ENCODE measurements around the gene RPS24.

RPS24 gene

GRCh38 chr10:78045237-78045636 is 11.6 kb downstream of the RPS24 start:
- Histone ChIP-seq H3K27me3 (ENCODE audit: control insufficient read depth in 1 of 2, insufficient read depth in 1 of 2, low read length in 2 of 2) (no peaks in the 10 kb centered on the region), H2AFZ (ENCODE audit: low read depth, low read length) (no peak overlapping the region), H2BK5ac (ENCODE audit: low read depth, low read length, poor library complexity, severe bottlenecking) (no peak overlapping the region), H3K9ac (ENCODE audit: low read length) (no peak overlapping the region), H3K4me3 (ENCODE audit: insufficient read depth in 1 of 2, low read depth in 1 of 2, low read length in 2 of 2) (no peak overlapping the region), H4K91ac (ENCODE audit: low read length) (no peak overlapping the region), H3K27ac (ENCODE audit: low read length, poor library complexity, severe bottlenecking) (no peak overlapping the region), H3K18ac (ENCODE audit: low read depth in 1 of 2, low read length in 2 of 2) (no peak overlapping the region), H3K36me3 (ENCODE audit: control insufficient read depth in 1 of 2, insufficient read depth in 2 of 2, low read depth in 1 of 2, low read length in 2 of 2) (peaks cover 34 to 36% of the 10 kb centered on the region in 2 experiments), H4K8ac (ENCODE audit: low read length) (no peak overlapping the region), H3K23ac (ENCODE audit: low read length in 2 of 2) (no peak overlapping the region), H2BK120ac (ENCODE audit: low read depth, low read length) (no peak overlapping the region), H3K4me2 (ENCODE audit: low read length, poor library complexity, severe bottlenecking) (no peak overlapping the region), H3K79me1 (replicated peaks; ENCODE audit: low read length, poor library complexity, severe bottlenecking) (peaks cover 8% of the 10 kb centered on the region), H3K14ac (ENCODE audit: low read length in 2 of 2) (no peak overlapping the region), H2BK12ac (ENCODE audit: low read length in 2 of 2) (no peak overlapping the region), H3K4me1 (ENCODE audit: control insufficient read depth, insufficient read depth, low read depth, low read length) (peaks cover 11% of the 10 kb centered on the region), H3K9me3 (ENCODE audit: control insufficient read depth, low read length) (no peaks in the 10 kb centered on the region), H3K4ac (ENCODE audit: low read depth in 1 of 2, low read length in 2 of 2) (no peak overlapping the region), H2AK5ac (ENCODE audit: low read length, severe bottlenecking) (no peak overlapping the region), H2BK15ac (ENCODE audit: low read depth, poor library complexity, severe bottlenecking) (no peak overlapping the region)
- 71% methylated on average over 10 of the region's 10 CpGs for WGBS
- DNase-seq = no peak

- no peak overlapping the region for H2AFZ ChIP-seq (ENCODE audit: low read depth, low read length)
- no peak overlapping the region for H3K9ac ChIP-seq (ENCODE audit: low read length)
- peaks cover 9% of the 10 kb centered on the region for H3K4me1 ChIP-seq (ENCODE audit: control insufficient read depth, insufficient read depth, low read depth, low read length)
- H3K36me3 ChIP-seq (ENCODE audit: control insufficient read depth in 1 of 2, insufficient read depth in 2 of 2, low read depth in 1 of 2, low read length in 2 of 2) = peaks cover 30 to 31% of the 10 kb centered on the region in 2 experiments
- H3K18ac ChIP-seq (ENCODE audit: low read depth in 1 of 2, low read length in 2 of 2) = no peak overlapping the region
- WGBS = 98% methylated on average over 7 of the region's 8 CpGs
- no peak overlapping the region for H3K14ac ChIP-seq (ENCODE audit: low read length in 2 of 2)
- H4K91ac ChIP-seq (ENCODE audit: low read length) = no peak overlapping the region
- H2BK12ac ChIP-seq (ENCODE audit: low read length in 2 of 2) = no peak overlapping the region
- peaks cover 4% of the 10 kb centered on the region for H3K79me1 ChIP-seq (replicated peaks; ENCODE audit: low read length, poor library complexity, severe bottlenecking)
- no peak overlapping the region for H3K23ac ChIP-seq (ENCODE audit: low read length in 2 of 2)
- H2AK5ac ChIP-seq (ENCODE audit: low read length, severe bottlenecking) = no peak overlapping the region
- H2BK120ac ChIP-seq (ENCODE audit: low read depth, low read length) = no peak overlapping the region
- no peak overlapping the region for H3K4me2 ChIP-seq (ENCODE audit: low read length, poor library complexity, severe bottlenecking)
- no peak for DNase-seq
- no peak overlapping the region for H3K27ac ChIP-seq (ENCODE audit: low read length, poor library complexity, severe bottlenecking)
- H2BK15ac ChIP-seq (ENCODE audit: low read depth, poor library complexity, severe bottlenecking) = no peak overlapping the region
- no peaks in the 10 kb centered on the region for H3K27me3 ChIP-seq (ENCODE audit: control insufficient read depth in 1 of 2, insufficient read depth in 1 of 2, low read length in 2 of 2)
- H2BK5ac ChIP-seq (ENCODE audit: low read depth, low read length, poor library complexity, severe bottlenecking) = no peak overlapping the region
- no peak overlapping the region for H3K4ac ChIP-seq (ENCODE audit: low read depth in 1 of 2, low read length in 2 of 2)
- H3K4me3 ChIP-seq (ENCODE audit: insufficient read depth in 1 of 2, low read depth in 1 of 2, low read length in 2 of 2) = no peak overlapping the region
- no peaks in the 10 kb centered on the region for H3K9me3 ChIP-seq (ENCODE audit: control insufficient read depth, low read length)
- H4K8ac ChIP-seq (ENCODE audit: low read length) = no peak overlapping the region
Measured at GRCh38 chr10:78045856-78046255, 12.2 kb downstream of the RPS24 start.

DNA sequence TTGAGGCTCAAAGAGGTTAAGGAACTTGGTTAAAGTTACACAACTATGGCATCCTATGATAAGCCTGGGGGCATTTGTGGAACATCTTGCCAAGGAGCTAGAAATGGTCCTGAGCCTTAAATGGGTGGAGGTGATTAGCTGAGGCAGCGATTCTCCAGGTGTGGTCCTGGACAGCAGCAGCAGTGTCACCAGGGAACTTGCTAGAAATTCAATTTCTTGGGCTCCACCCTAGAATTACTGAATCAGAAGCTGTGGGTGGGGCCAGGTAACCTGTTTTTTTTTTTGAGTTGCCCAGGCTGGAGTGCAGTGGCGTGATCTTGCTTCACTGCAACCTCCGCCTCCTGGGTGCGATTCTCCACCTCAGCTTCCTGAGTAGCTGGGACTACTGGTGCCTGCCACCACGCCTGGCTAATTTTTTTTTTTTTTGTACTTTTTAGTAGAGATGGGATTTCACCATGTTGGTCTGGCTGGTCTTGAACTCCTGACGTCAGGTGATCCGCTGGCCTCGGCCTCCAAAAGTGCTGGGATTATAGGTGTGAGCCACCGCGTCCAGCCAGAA is 13.1 kb downstream of the RPS24 start:
- Histone ChIP-seq H2AK5ac (ENCODE audit: low read length, severe bottlenecking) (no peak overlapping the region), H3K9ac (ENCODE audit: low read length) (no peak overlapping the region), H4K91ac (ENCODE audit: low read length) (no peak overlapping the region), H3K14ac (ENCODE audit: low read length in 2 of 2) (no peak overlapping the region), H3K18ac (ENCODE audit: low read depth in 1 of 2, low read length in 2 of 2) (no peak overlapping the region), H2BK12ac (ENCODE audit: low read length in 2 of 2) (no peak overlapping the region), H3K23ac (ENCODE audit: low read length in 2 of 2) (no peak overlapping the region), H3K4me1 (ENCODE audit: control insufficient read depth, insufficient read depth, low read depth, low read length) (peaks cover 9% of the 10 kb centered on the region), H2AFZ (ENCODE audit: low read depth, low read length) (no peak overlapping the region), H3K36me3 (ENCODE audit: control insufficient read depth in 1 of 2, insufficient read depth in 2 of 2, low read depth in 1 of 2, low read length in 2 of 2) (peaks cover 21 to 22% of the 10 kb centered on the region in 2 experiments), H2BK120ac (ENCODE audit: low read depth, low read length) (no peak overlapping the region), H3K27me3 (ENCODE audit: control insufficient read depth in 1 of 2, insufficient read depth in 1 of 2, low read length in 2 of 2) (no peaks in the 10 kb centered on the region), H3K27ac (ENCODE audit: low read length, poor library complexity, severe bottlenecking) (no peak overlapping the region), H4K8ac (ENCODE audit: low read length) (no peak overlapping the region), H2BK5ac (ENCODE audit: low read depth, low read length, poor library complexity, severe bottlenecking) (no peak overlapping the region), H3K79me1 (replicated peaks; ENCODE audit: low read length, poor library complexity, severe bottlenecking) (no peaks in the 10 kb centered on the region), H3K9me3 (ENCODE audit: control insufficient read depth, low read length) (no peaks in the 10 kb centered on the region), H3K4me2 (ENCODE audit: low read length, poor library complexity, severe bottlenecking) (no peak overlapping the region), H3K4ac (ENCODE audit: low read depth in 1 of 2, low read length in 2 of 2) (no peak overlapping the region), H2BK15ac (ENCODE audit: low read depth, poor library complexity, severe bottlenecking) (no peak overlapping the region), H3K4me3 (ENCODE audit: insufficient read depth in 1 of 2, low read depth in 1 of 2, low read length in 2 of 2) (no peak overlapping the region)
- 70% methylated on average over 10 of the region's 10 CpGs for WGBS
- no peak for DNase-seq

- Histone ChIP-seq H3K9ac (ENCODE audit: low read length) (peak overlapping the region; percentile 17), H2BK12ac (ENCODE audit: low read length in 2 of 2) (peak overlapping the region; percentile 7 to 15), H4K8ac (ENCODE audit: low read length) (peak overlapping the region; percentile 31), H3K9me3 (ENCODE audit: control insufficient read depth, low read length) (no peaks in the 10 kb centered on the region), H2BK120ac (ENCODE audit: low read depth, low read length) (no peak overlapping the region), H3K23ac (ENCODE audit: low read length in 2 of 2) (no peak overlapping the region), H2AK5ac (ENCODE audit: low read length, severe bottlenecking) (peak overlapping the region; percentile 9), H3K79me1 (replicated peaks; ENCODE audit: low read length, poor library complexity, severe bottlenecking) (peaks cover under 1% of the 10 kb centered on the region), H3K27ac (ENCODE audit: low read length, poor library complexity, severe bottlenecking) (no peak overlapping the region), H3K27me3 (ENCODE audit: control insufficient read depth in 1 of 2, insufficient read depth in 1 of 2, low read length in 2 of 2) (no peaks in the 10 kb centered on the region), H3K14ac (ENCODE audit: low read length in 2 of 2) (no peak overlapping the region), H2BK5ac (ENCODE audit: low read depth, low read length, poor library complexity, severe bottlenecking) (no peak overlapping the region), H4K91ac (ENCODE audit: low read length) (no peak overlapping the region), H2AFZ (ENCODE audit: low read depth, low read length) (no peak overlapping the region), H3K4me2 (ENCODE audit: low read length, poor library complexity, severe bottlenecking) (no peak overlapping the region), H3K4ac (ENCODE audit: low read depth in 1 of 2, low read length in 2 of 2) (no peak overlapping the region), H3K18ac (ENCODE audit: low read depth in 1 of 2, low read length in 2 of 2) (peak overlapping the region in 1 of 2 experiments; percentile 42), H3K36me3 (ENCODE audit: control insufficient read depth in 1 of 2, insufficient read depth in 2 of 2, low read depth in 1 of 2, low read length in 2 of 2) (peaks cover 15 to 16% of the 10 kb centered on the region in 2 experiments), H2BK15ac (ENCODE audit: low read depth, poor library complexity, severe bottlenecking) (no peak overlapping the region), H3K4me1 (ENCODE audit: control insufficient read depth, insufficient read depth, low read depth, low read length) (peaks cover 9% of the 10 kb centered on the region), H3K4me3 (ENCODE audit: insufficient read depth in 1 of 2, low read depth in 1 of 2, low read length in 2 of 2) (no peak overlapping the region)
- peak; percentile 82 for DNase-seq
- 43% methylated on average over 13 of the region's 13 CpGs for WGBS
Measured at GRCh38 chr10:78047314-78047891, 13.7 kb downstream of the RPS24 start.

Data from mesenchymal stem cell (in vitro differentiated cells and primary cell).